HG02610 (cell line): Measurements from ENCODE around the gene TCF25.
A peak's percentile ranks its signal among the peaks of the same experiment; 100 is the strongest.
"Not testable (repeated sequence)": the region's sequence is repeated elsewhere in the genome, so short reads cannot be mapped to it uniquely, and the experiment has no call there.

ENCODE experiments used
- ATAC-seq: cut with Tn5 transposase; IDR thresholded peaks from one replicate; pipeline ENCODE4 v1.9.1; 2021; ENCODE audit warnings: mild to moderate bottlenecking, moderate library complexity; ENCODE audit not compliant: unreplicated experiment

TCF25 gene

GRCh38 chr16:89917773-89918452 lies 44.5 kb downstream of the TCF25 start:
- ATAC-seq: peak; percentile 75

GRCh38 chr16:89918453-89919347 lies 45.3 kb downstream of the TCF25 start, which contains the start of gene MC1R:
MC1R (plus strand) TSS chr16:89918862; CDS start chr16:89919259, 397 bp downstream.
- ATAC-seq: no peak

DNA sequence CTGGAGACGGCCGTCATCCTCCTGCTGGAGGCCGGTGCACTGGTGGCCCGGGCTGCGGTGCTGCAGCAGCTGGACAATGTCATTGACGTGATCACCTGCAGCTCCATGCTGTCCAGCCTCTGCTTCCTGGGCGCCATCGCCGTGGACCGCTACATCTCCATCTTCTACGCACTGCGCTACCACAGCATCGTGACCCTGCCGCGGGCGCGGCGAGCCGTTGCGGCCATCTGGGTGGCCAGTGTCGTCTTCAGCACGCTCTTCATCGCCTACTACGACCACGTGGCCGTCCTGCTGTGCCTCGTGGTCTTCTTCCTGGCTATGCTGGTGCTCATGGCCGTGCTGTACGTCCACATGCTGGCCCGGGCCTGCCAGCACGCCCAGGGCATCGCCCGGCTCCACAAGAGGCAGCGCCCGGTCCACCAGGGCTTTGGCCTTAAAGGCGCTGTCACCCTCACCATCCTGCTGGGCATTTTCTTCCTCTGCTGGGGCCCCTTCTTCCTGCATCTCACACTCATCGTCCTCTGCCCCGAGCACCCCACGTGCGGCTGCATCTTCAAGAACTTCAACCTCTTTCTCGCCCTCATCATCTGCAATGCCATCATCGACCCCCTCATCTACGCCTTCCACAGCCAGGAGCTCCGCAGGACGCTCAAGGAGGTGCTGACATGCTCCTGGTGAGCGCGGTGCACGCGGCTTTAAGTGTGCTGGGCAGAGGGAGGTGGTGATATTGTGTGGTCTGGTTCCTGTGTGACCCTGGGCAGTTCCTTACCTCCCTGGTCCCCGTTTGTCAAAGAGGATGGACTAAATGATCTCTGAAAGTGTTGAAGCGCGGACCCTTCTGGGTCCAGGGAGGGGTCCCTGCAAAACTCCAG lies 46.4 kb downstream of the TCF25 start:
- no peak for ATAC-seq

DNA sequence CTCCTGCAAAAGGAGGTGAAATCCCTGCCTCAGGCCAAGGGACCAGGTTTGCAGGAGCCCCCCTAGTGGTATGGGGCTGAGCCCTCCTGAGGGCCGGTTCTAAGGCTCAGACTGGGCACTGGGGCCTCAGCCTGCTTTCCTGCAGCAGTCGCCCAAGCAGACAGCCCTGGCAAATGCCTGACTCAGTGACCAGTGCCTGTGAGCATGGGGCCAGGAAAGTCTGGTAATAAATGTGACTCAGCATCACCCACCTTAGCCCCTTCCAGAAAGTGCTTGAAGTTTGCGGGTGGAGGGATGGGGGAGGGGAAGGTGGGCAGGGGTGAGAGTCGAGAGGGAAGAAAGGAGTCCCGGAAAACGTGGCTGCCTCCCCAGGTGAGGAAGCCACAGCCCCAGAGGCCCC lies 47.3 kb downstream of the TCF25 start:
- no peak for ATAC-seq

- ATAC-seq: no peak
These were observed 47.8 kb downstream of the TCF25 start for GRCh38 chr16:89921131-89921701.

DNA sequence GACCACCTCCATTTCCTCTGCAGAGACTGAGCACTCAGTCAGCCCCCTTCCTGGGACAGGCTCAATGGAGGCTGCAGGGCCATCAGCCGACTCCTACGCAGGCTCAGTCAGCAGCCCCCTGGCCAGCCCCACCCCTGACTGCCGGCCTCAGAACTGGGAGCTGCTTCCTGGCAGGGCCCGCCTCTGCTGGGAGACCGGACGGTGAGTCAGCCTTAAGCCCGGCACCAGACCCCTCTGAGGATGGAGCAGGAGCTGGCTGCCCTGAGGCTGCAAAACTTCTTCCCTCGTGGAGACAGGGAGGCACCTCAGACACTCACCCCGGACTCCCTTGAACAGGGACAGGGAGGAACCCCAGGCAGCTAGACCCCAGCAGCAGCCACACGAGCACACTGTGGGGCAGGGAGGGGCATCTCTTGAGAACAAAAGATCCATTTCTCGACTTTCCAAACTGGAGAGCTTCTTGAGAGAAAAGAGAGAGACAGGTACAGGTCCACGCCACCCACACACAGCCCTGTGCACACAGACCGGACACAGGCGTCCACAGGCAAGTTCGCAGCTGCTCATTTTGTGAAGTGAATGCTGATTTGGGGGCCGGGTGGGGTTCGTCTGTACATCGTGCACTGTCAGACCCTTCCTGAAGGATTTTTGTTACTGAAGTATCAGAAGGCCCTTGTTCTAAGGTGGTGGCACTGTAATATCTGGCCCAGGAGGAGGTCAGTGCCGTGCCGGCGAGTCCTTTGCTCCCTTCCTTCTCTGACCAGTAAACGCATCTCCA lies 48.5 kb downstream of the TCF25 start:
- no peak for ATAC-seq

DNA sequence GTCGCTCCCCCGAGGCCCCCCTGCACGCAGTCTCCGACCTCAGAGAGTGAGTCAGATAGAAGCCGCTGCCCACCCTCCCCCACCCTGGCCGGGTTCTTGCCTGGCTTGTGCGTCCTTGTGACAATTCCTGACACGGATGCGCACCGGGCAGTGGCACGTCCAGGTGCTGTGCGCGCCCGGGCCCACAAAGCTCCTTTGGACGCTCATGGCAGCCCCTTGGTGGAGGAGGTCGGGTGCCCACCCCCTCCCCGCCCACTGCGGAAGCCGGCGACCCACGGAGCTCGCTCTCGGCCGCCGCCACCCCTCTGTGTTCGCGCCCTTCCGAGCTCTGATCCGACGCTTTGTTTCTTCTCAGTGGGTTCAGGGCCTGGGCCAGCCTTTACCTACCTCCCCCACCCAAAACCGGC lies 49.1 kb downstream of the TCF25 start:
- ATAC-seq: no peak

DNA sequence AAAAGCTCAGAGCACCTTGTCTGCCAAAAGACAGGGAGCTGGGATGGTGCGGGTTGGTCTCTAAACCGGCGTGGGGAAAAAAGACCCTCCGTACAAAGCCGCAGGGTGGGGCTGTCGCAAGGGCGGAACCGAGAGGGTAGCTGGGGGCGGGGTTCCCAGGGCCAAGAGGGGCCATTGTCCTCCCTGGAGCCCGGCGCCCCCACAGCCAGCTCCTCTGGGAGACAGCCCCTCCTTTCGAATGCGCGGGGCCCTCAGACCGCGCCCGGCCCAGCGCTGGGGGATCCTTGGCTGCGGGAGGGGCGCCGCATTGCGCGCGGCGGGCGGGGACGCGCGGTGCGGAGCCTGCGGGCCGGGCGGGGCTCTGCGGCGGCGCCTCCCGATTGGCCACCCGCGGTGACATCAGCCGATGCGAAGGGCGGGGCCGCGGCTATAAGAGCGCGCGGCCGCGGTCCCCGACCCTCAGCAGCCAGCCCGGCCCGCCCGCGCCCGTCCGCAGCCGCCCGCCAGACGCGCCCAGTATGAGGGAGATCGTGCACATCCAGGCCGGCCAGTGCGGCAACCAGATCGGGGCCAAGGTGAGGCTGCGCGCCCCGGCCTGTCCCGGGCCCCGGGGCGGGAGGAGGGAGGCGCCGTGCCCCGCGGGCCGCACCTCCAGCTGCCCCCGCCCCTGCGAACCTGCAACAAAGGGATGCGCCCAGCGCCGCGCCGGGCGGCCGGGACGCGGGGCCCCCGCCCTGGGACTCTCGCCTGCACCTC lies 49.7 kb downstream of the TCF25 start, which contains the start of gene TUBB3:
TSS of gene TUBB3 (plus strand) at position 459 of the 756 bp plus-strand sequence. CDS start at position 519, 60 bp downstream.
- no peak for ATAC-seq

- ATAC-seq: no peak
These were observed 50.4 kb downstream of the TCF25 start for GRCh38 chr16:89923640-89924296.

- ATAC-seq: no peak
These were observed 51.0 kb downstream of the TCF25 start for GRCh38 chr16:89924297-89924924.

DNA sequence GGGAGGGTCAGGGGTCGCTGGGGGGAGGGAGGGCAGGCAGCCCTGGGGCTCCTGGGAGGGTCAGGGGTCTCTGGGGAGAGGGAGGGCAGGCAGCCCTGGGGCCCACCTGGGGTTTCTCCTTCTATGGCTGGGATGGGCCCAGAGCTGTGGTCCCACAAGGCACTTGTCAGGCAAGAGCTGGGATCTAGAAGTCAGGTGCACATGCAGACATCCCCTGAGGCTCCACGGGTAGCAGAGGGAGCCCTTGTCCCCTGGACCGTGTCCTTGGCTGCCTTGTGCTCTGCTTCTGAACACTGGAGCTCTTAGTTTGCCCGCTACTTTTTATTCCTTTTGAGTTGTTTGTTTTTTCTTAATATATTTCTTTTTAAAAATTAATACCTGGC lies 51.5 kb downstream of the TCF25 start:
- ATAC-seq: no peak

- ATAC-seq: no peak
These were observed 52.2 kb downstream of the TCF25 start for GRCh38 chr16:89925596-89926079.

DNA sequence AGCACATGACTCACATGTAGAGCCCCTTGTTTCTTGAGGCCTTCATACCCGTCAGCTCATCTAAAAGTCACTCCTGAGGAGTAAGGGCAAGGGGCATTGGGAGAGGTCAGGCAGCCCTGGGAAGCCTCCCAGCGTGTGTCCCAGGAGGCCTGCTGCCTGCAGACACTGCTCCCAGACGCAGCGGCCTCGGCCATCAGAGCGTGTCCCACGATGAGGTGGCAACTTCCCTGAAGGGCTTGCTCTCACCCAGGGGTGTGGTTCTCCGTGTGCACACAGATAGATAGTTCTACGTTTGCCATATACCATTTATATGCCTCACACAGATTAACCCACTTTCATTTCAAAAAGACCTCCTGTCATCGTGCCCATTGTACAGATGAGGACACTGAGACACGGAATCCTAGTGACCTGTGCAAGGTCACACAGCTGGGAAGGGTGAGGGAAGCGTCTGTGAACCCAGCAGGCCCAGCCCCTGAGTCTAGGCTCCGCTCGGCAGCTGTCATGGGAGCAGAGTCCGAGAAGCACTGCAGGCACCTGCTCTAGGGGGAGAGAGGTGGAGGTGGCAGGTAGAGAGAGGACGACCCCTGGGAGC lies 58.0 kb downstream of the TCF25 start:
- ATAC-seq: no peak

GRCh38 chr16:89931964-89932363 lies 58.6 kb downstream of the TCF25 start:
- no peak for ATAC-seq

DNA sequence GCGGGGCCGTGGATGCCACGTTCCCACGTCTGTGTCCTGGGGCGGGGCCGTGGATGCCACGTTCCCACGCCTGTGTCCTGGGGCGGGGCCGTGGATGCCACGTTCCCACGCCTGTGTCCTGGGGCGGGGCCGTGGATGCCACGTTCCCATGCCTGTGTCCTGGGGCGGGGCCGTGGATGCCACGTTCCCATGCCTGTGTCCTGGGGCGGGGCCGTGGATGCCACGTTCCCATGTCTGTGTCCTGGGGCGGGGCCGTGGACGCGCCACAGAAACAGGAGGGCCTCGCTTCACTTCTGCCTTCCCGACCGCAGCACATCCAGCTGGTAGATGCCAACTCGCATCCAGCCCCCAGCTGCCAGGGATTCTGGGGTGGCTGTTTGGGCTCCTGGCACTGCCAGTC lies 60.6 kb downstream of the TCF25 start:
- not testable (repeated sequence) for ATAC-seq

DNA sequence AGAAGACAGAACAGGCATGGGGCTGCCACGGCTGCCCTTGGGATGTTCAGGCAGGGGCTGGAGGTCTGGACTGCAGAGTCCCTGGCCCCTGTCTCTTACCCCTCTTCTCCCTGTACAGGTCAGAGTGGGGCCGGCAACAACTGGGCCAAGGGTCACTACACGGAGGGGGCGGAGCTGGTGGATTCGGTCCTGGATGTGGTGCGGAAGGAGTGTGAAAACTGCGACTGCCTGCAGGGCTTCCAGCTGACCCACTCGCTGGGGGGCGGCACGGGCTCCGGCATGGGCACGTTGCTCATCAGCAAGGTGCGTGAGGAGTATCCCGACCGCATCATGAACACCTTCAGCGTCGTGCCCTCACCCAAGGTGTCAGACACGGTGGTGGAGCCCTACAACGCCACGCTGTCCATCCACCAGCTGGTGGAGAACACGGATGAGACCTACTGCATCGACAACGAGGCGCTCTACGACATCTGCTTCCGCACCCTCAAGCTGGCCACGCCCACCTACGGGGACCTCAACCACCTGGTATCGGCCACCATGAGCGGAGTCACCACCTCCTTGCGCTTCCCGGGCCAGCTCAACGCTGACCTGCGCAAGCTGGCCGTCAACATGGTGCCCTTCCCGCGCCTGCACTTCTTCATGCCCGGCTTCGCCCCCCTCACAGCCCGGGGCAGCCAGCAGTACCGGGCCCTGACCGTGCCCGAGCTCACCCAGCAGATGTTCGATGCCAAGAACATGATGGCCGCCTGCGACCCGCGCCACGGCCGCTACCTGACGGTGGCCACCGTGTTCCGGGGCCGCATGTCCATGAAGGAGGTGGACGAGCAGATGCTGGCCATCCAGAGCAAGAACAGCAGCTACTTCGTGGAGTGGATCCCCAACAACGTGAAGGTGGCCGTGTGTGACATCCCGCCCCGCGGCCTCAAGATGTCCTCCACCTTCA lies 61.5 kb downstream of the TCF25 start:
- ATAC-seq: no peak

DNA sequence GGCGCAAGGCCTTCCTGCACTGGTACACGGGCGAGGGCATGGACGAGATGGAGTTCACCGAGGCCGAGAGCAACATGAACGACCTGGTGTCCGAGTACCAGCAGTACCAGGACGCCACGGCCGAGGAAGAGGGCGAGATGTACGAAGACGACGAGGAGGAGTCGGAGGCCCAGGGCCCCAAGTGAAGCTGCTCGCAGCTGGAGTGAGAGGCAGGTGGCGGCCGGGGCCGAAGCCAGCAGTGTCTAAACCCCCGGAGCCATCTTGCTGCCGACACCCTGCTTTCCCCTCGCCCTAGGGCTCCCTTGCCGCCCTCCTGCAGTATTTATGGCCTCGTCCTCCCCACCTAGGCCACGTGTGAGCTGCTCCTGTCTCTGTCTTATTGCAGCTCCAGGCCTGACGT lies 62.2 kb downstream of the TCF25 start:
- not testable (repeated sequence) for ATAC-seq
